ENCODE results near the gene VSX1.

GRCh38 chr20:25036331-25036936 lies 45.5 kb downstream of the VSX1 start:
- no peak for TF ChIP-seq POLR2AphosphoS5 (IDR thresholded peaks at IDR 0.05; ENCODE audit: low read depth, low read length)
- TF ChIP-seq POLR2A (IDR thresholded peaks at IDR 0.05; ENCODE audit: low read depth, low read length), result no peak

Measured in GM12892 (cell line).